Hepatocyte (in vitro differentiated cells): Measurements from ENCODE around the gene OBP2B.
"Not testable (repeated sequence)": the region's sequence is repeated elsewhere in the genome, so short reads cannot be mapped to it uniquely, and the experiment has no call there.

Experiments used
- EZH2 ChIP-seq: fragments of 200-600 bp; sonication (generic); IDR thresholded peaks from 2 replicates; pipeline ENCODE4 v1.6.1; 2016; ENCODE audit warnings: antibody characterized with exemption, mild to moderate bottlenecking, borderline replicate concordance
- TF ChIP-seq, protein P1 (sequence below): fragments of 200-600 bp; sonication (generic); IDR thresholded peaks from 2 replicates; pipeline ENCODE4 v1.5.1; 2016; ENCODE audit warnings: antibody characterized with exemption, mild to moderate bottlenecking; ENCODE audit not compliant: poor library complexity

DNA sequence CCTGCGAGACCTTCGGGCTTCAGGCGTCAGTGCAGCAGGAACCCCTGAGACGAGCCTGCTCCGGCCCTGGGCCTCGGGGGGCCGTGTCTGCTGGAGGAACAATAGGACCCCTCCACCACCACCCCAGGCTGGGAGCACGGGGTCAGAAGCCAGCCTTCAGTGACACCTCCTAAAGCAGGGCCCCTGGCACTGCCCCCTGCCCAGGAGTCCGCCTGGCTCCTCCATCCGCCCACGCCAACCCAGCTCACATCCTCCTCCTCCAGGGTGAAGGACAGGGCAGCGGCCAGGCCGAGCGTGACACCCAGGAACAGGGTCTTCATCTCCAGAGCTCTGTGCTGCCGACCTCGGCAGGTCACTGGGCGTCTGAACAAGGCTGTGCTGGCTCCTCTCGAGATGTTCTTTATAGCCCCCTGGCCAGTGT, at the start of gene OBP2B:
- TF ChIP-seq EZH2: not testable (repeated sequence)
- TF ChIP-seq, protein P1, sequence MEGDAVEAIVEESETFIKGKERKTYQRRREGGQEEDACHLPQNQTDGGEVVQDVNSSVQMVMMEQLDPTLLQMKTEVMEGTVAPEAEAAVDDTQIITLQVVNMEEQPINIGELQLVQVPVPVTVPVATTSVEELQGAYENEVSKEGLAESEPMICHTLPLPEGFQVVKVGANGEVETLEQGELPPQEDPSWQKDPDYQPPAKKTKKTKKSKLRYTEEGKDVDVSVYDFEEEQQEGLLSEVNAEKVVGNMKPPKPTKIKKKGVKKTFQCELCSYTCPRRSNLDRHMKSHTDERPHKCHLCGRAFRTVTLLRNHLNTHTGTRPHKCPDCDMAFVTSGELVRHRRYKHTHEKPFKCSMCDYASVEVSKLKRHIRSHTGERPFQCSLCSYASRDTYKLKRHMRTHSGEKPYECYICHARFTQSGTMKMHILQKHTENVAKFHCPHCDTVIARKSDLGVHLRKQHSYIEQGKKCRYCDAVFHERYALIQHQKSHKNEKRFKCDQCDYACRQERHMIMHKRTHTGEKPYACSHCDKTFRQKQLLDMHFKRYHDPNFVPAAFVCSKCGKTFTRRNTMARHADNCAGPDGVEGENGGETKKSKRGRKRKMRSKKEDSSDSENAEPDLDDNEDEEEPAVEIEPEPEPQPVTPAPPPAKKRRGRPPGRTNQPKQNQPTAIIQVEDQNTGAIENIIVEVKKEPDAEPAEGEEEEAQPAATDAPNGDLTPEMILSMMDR: not testable (repeated sequence)
